GDM1 (cell line): Measurements from ENCODE around the gene G6PC1.
"Not testable (repeated sequence)": the region's sequence is repeated elsewhere in the genome, so short reads cannot be mapped to it uniquely, and the experiment has no call there.

ENCODE experiments used
- DNase-seq: peaks from one replicate; lab custom pipeline; 2025; lab: John Stamatoyannopoulos, UW

Gene G6PC1

GRCh38 chr17:42900460-42901331, at the start of gene G6PC1:
Gene G6PC1, plus strand, starts transcription at chr17:42900799. Its CDS starts 78 bp downstream, at chr17:42900877.
- no peak for DNase-seq

- no peak for DNase-seq
Measured at GRCh38 chr17:42850954-42851353, 49.6 kb upstream of the G6PC1 start, which contains the start of gene AOC3. Gene AOC3, plus strand, starts transcription at chr17:42851199. Its CDS starts 145 bp downstream, at chr17:42851344.

GRCh38 chr17:42851371-42852240, 49.0 kb upstream of the G6PC1 start:
- not testable (repeated sequence) for DNase-seq

DNA sequence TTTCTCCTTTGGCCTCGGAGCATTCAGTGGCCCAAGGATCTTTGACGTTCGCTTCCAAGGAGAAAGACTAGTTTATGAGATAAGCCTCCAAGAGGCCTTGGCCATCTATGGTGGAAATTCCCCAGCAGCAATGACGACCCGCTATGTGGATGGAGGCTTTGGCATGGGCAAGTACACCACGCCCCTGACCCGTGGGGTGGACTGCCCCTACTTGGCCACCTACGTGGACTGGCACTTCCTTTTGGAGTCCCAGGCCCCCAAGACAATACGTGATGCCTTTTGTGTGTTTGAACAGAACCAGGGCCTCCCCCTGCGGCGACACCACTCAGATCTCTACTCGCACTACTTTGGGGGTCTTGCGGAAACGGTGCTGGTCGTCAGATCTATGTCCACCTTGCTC, 48.2 kb upstream of the G6PC1 start:
- DNase-seq, result no peak

GRCh38 chr17:42853004-42853403, 47.6 kb upstream of the G6PC1 start:
- DNase-seq, result no peak

GRCh38 chr17:42853597-42853967, 47.0 kb upstream of the G6PC1 start:
- DNase-seq, result no peak

- DNase-seq, result no peak
Measured at GRCh38 chr17:42853968-42854790, 46.4 kb upstream of the G6PC1 start.

DNA sequence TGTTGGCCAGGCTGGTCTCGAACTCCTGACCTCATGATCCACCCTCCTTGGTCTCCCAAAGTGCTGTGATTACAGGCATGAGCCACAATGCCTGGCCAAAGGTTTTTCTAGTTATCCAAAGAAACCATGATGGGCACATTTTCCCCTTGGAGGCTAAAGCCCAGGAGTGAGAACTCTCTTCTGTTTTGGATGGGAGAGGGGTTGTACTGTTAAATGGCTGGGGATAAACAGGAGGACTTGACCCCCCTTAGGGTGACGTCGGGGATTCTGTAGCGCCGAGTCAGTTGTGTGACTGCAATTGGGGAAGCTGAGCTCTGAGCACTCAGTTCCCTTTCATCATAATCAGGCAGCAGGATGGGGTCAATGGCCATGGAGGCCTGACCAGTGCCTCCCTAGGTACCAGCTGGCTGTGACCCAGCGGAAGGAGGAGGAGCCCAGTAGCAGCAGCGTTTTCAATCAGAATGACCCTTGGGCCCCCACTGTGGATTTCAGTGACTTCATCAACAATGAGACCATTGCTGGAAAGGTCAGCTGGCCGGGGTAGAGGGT, 45.5 kb upstream of the G6PC1 start:
- DNase-seq, result no peak

DNA sequence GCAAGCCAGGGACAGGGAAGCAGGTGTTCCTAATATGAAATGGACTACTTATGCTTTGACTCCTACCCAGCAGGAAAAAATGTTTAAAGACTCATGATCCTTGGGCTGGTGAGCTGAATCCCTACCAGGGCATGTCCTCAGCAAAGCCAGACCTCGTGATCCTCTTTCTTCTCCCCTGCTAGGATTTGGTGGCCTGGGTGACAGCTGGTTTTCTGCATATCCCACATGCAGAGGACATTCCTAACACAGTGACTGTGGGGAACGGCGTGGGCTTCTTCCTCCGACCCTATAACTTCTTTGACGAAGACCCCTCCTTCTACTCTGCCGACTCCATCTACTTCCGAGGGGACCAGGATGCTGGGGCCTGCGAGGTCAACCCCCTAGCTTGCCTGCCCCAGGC, 44.5 kb upstream of the G6PC1 start:
- not testable (repeated sequence) for DNase-seq

- DNase-seq, result not testable (repeated sequence)
Measured at GRCh38 chr17:42856516-42856915, 44.1 kb upstream of the G6PC1 start.

- no peak for DNase-seq
Measured at GRCh38 chr17:42857389-42857788, 43.2 kb upstream of the G6PC1 start.

GRCh38 chr17:42865638-42866094, 34.9 kb upstream of the G6PC1 start:
- DNase-seq, result no peak

GRCh38 chr17:42866216-42866615, 34.4 kb upstream of the G6PC1 start:
- DNase-seq, result no peak

- DNase-seq, result no peak
Measured at GRCh38 chr17:42866631-42867575, 33.7 kb upstream of the G6PC1 start.

- not testable (repeated sequence) for DNase-seq
Measured at GRCh38 chr17:42867694-42868261, 32.8 kb upstream of the G6PC1 start.

- no peak for DNase-seq
Measured at GRCh38 chr17:42868338-42868737, 32.3 kb upstream of the G6PC1 start.

DNA sequence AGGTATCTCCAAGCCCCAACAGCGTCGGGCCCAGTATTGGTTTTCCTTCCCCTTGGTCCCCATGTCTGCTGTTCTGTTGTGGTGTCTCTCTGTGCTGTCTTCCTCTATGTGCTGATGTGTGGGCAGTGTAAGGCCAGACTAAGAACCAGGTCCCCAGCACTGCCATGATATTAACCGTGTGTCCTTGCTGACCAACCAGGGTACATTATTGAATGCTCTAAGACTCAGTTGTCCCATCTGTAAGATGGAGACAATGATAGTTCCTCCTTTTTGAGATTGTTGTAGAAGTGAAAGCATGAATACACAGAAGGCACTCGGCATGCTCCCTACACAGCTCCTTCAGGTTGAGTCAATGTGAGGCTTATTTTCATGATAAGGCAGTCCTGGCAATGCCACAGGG, 29.0 kb upstream of the G6PC1 start:
- DNase-seq, result no peak

DNA sequence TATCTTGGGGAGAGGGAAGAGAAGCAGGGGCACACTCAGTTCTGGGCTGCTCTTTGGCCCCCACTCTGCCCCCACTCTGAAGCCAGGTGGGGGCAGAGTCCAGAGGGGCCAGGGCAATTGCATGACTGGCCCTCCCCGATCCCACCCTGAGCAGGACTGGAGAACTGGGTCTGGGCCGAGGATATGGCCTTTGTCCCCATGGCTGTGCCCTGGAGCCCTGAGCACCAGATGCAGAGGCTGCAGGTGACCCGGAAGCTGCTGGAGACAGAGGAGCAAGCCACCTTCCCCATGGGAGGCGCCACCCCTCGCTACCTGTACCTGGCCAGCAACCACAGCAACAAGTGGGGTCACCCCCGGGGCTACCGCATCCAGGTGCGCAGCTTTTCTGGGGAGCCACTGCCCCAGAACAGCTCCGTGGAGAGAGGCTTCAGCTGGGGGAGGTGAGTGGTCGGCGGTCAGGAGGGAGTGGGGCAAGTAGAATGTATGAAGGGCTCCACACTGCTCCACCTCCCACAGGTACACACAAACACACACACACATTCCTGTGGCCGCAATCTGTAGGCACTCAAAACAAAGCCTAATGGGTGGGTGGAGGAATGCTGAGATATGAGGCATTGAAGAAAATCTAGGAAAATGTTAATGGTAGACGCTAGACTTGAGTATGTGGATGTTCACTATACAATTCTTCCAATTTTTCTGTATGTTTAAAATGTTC, 28.2 kb upstream of the G6PC1 start:
- no peak for DNase-seq

- no peak for DNase-seq
Measured at GRCh38 chr17:42873315-42873714, 27.3 kb upstream of the G6PC1 start.
